ENCODE measurements around the gene CUBN. TPM values are rescaled to one million over a fixed set of nuclear protein-coding genes. Genes with fewer than 3 reads are reported as not detected.
A peak's percentile ranks its signal among the peaks of the same experiment; 100 is the strongest.

Gene CUBN
- total RNA-seq, 1 experiment from 2014 or later, result 1.3 TPM

DNA sequence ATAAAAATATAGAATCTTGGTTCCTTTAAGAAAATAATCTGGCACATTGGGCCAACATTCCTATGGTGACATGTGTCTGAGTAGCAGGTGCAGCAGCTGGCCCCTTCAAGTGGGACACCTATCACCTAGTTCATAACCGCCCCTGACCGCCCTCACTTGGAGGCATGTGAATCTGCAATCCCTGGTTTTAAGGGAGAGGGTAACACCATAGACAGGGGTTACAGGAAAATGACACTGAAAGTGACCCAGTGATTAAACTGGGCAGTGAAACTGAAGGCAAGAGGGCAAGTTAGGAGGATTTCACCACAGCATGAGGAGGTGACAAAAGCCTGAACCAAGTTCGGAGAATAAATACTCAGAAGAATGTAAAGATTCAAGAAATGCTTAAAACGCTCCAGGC, 313.4 kb downstream of the CUBN start:
- in situ Hi-C loops (cut with HindIII; ENCODE audit: low pct_unique_long_range_greater_than_20kb, low sequenced_read_pairs), result no loop called here
- no TSS peak for BruUV-seq (replicated peaks)

DNA sequence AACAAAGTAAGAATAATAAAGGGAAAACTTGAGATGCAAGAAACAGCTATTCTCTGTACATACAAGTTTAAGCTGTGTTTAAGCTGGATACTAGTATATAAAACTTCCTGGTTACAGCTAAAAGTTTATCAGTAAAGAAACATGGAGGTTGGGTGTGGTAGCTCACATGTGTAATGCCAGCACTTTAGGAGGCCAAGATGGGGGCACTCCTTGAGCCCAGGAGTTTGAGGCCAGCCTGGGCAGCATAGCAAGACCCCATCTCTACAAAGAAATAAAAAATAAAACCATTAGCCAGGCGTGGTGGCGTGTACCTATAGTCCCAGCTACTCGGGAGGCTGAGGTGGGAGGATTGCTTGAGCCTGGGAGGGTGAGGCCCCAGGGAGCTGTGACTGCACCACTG, 315.6 kb downstream of the CUBN start:
- Histone ChIP-seq H3K27me3 (ENCODE audit: control insufficient read depth, insufficient read depth, low read length) (no peaks in the 10 kb centered on the region), H3K27ac (ENCODE audit: low read length) (no peak overlapping the region), H3K4me3 (ENCODE audit: low read depth in 2 of 2, low read length in 2 of 2) (no peak overlapping the region), H3K4me1 (ENCODE audit: control insufficient read depth, insufficient read depth, low read length) (peaks cover 10% of the 10 kb centered on the region; the same call in 1 of the 2 replicates), H3K36me3 (ENCODE audit: control insufficient read depth, insufficient read depth, low read length) (no peaks in the 10 kb centered on the region), H3K9me3 (ENCODE audit: control insufficient read depth, insufficient read depth, low read depth, low read length) (no peaks in the 10 kb centered on the region)
- TF ChIP-seq POLR2AphosphoS5 (IDR thresholded peaks at IDR 0.05; ENCODE audit: low read depth, low read length), result no peak
- TF ChIP-seq, protein P1, sequence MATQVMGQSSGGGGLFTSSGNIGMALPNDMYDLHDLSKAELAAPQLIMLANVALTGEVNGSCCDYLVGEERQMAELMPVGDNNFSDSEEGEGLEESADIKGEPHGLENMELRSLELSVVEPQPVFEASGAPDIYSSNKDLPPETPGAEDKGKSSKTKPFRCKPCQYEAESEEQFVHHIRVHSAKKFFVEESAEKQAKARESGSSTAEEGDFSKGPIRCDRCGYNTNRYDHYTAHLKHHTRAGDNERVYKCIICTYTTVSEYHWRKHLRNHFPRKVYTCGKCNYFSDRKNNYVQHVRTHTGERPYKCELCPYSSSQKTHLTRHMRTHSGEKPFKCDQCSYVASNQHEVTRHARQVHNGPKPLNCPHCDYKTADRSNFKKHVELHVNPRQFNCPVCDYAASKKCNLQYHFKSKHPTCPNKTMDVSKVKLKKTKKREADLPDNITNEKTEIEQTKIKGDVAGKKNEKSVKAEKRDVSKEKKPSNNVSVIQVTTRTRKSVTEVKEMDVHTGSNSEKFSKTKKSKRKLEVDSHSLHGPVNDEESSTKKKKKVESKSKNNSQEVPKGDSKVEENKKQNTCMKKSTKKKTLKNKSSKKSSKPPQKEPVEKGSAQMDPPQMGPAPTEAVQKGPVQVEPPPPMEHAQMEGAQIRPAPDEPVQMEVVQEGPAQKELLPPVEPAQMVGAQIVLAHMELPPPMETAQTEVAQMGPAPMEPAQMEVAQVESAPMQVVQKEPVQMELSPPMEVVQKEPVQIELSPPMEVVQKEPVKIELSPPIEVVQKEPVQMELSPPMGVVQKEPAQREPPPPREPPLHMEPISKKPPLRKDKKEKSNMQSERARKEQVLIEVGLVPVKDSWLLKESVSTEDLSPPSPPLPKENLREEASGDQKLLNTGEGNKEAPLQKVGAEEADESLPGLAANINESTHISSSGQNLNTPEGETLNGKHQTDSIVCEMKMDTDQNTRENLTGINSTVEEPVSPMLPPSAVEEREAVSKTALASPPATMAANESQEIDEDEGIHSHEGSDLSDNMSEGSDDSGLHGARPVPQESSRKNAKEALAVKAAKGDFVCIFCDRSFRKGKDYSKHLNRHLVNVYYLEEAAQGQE (IDR thresholded peaks at IDR 0.05; ENCODE audit: insufficient read depth in 1 of 2, low read depth in 2 of 2, low read length in 1 of 2), result no peak
- no peak for TF ChIP-seq SIN3A (IDR thresholded peaks at IDR 0.05; ENCODE audit: borderline replicate concordance, insufficient read depth, low read depth, low read length)
- TF ChIP-seq TCF7L2 (IDR thresholded peaks at IDR 0.05; ENCODE audit: low read depth, low read length), result no peak
- TF ChIP-seq, protein P2, sequence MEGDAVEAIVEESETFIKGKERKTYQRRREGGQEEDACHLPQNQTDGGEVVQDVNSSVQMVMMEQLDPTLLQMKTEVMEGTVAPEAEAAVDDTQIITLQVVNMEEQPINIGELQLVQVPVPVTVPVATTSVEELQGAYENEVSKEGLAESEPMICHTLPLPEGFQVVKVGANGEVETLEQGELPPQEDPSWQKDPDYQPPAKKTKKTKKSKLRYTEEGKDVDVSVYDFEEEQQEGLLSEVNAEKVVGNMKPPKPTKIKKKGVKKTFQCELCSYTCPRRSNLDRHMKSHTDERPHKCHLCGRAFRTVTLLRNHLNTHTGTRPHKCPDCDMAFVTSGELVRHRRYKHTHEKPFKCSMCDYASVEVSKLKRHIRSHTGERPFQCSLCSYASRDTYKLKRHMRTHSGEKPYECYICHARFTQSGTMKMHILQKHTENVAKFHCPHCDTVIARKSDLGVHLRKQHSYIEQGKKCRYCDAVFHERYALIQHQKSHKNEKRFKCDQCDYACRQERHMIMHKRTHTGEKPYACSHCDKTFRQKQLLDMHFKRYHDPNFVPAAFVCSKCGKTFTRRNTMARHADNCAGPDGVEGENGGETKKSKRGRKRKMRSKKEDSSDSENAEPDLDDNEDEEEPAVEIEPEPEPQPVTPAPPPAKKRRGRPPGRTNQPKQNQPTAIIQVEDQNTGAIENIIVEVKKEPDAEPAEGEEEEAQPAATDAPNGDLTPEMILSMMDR (IDR thresholded peaks at IDR 0.05), result no peak
- ChIA-PET CTCF (no interaction called here), POLR2A (no interaction called here)
- in situ Hi-C loops (cut with HindIII; ENCODE audit: low pct_unique_long_range_greater_than_20kb, low sequenced_read_pairs), result no loop called here
- DNase-seq (ENCODE audit: low read depth, low spot score), result no peak
- no TSS peak for BruUV-seq (replicated peaks)
- intact Hi-C loops (cut with micrococcal nuclease; ENCODE audit: unreplicated experiment), result no loop called here
- ATAC-seq, result no peak

More for the DNA sequence above, 313.4 kb downstream of the CUBN start:
- ChIA-PET CTCF (no interaction called here), POLR2A (no interaction called here)
- TF ChIP-seq TCF7L2 (IDR thresholded peaks at IDR 0.05; ENCODE audit: low read depth, low read length) (no peak), SIN3A (IDR thresholded peaks at IDR 0.05; ENCODE audit: borderline replicate concordance, insufficient read depth, low read depth, low read length) (no peak), POLR2AphosphoS5 (IDR thresholded peaks at IDR 0.05; ENCODE audit: low read depth, low read length) (no peak)
- TF ChIP-seq, protein P2 (IDR thresholded peaks at IDR 0.05), result no peak
- TF ChIP-seq, protein P1 (IDR thresholded peaks at IDR 0.05; ENCODE audit: insufficient read depth in 1 of 2, low read depth in 2 of 2, low read length in 1 of 2), result no peak
- Histone ChIP-seq H3K9me3 (ENCODE audit: control insufficient read depth, insufficient read depth, low read depth, low read length) (no peaks in the 10 kb centered on the region), H3K27ac (ENCODE audit: low read length) (peak overlapping the region; percentile 85), H3K4me1 (ENCODE audit: control insufficient read depth, insufficient read depth, low read length) (peaks cover 10% of the 10 kb centered on the region; the same call in 1 of the 2 replicates), H3K36me3 (ENCODE audit: control insufficient read depth, insufficient read depth, low read length) (no peaks in the 10 kb centered on the region), H3K27me3 (ENCODE audit: control insufficient read depth, insufficient read depth, low read length) (no peaks in the 10 kb centered on the region), H3K4me3 (ENCODE audit: low read depth in 2 of 2, low read length in 2 of 2) (peak overlapping the region; percentile 86 to 92)
- no peak for DNase-seq (ENCODE audit: low read depth, low spot score)
- intact Hi-C loops (cut with micrococcal nuclease; ENCODE audit: unreplicated experiment), result no loop called here
- ATAC-seq, result no peak

All from Panc1 (cell line).